Trophoblast cell (in vitro differentiated cells and primary cell): Measurements from ENCODE around the gene ALKBH7.
"Not testable (repeated sequence)": the region's sequence is repeated elsewhere in the genome, so short reads cannot be mapped to it uniquely, and the experiment has no call there.

Source experiments
- DNase-seq, 2 donors: peaks; one replicate each; pipeline ENCODE4 v3.0.0-alpha.2; 2016
- H2AFZ ChIP-seq: 2 replicates; pipeline ENCODE4 v1.6.1; 2013; ENCODE audit warnings: low read length, moderate library complexity, mild to moderate bottlenecking; ENCODE audit not compliant: insufficient read depth, poor library complexity
- H2AK5ac ChIP-seq: 2 replicates; pipeline ENCODE4 v1.6.1; 2013; ENCODE audit warnings: mild to moderate bottlenecking, low read length
- H2BK120ac ChIP-seq: 2 replicates; pipeline ENCODE4 v1.6.1; 2013; ENCODE audit warnings: low read length, mild to moderate bottlenecking, moderate library complexity; ENCODE audit not compliant: insufficient read depth, poor library complexity
- H2BK12ac ChIP-seq: 2 replicates; pipeline ENCODE4 v1.6.1; 2013; ENCODE audit warnings: mild to moderate bottlenecking, low read length, moderate library complexity
- H2BK5ac ChIP-seq: 2 replicates; pipeline ENCODE4 v1.6.1; 2013; ENCODE audit warnings: low read length, low read depth, moderate library complexity, mild to moderate bottlenecking; ENCODE audit not compliant: poor library complexity
- H3K14ac ChIP-seq: 2 replicates; pipeline ENCODE4 v1.6.1; 2013; ENCODE audit warnings: mild to moderate bottlenecking, low read length
- H3K18ac ChIP-seq: 2 replicates; pipeline ENCODE4 v1.6.1; 2013; ENCODE audit warnings: mild to moderate bottlenecking, low read length
- H3K23ac ChIP-seq: 2 replicates; pipeline ENCODE4 v1.6.1; 2013; ENCODE audit warnings: low read length
- H3K27ac ChIP-seq: 2 replicates; pipeline ENCODE4 v1.5.1; 2013; ENCODE audit warnings: low read depth, mild to moderate bottlenecking, inconsistent platforms, low read length, moderate library complexity
- H3K27me3 ChIP-seq: 2 replicates; pipeline ENCODE4 v1.6.1; 2013; ENCODE audit warnings: inconsistent platforms, mild to moderate bottlenecking, low read length, moderate library complexity; ENCODE audit not compliant: insufficient read depth
- H3K36me3 ChIP-seq, 2 experiments: 1 replicate in 1 of 2; 2 replicates in 1 of 2; pipeline ENCODE4 v1.6.1; 2013; ENCODE audit warnings: low read length in 2 of 2, mild to moderate bottlenecking in 2 of 2, moderate library complexity in 1 of 2; ENCODE audit not compliant: insufficient read depth in 2 of 2, control insufficient read depth in 1 of 2
- H3K4ac ChIP-seq: 2 replicates; pipeline ENCODE4 v1.6.1; 2013; ENCODE audit warnings: low read depth, mild to moderate bottlenecking, low read length, moderate library complexity
- H3K4me1 ChIP-seq, 2 experiments: 1 replicate in 1 of 2; 2 replicates in 1 of 2; pipeline ENCODE4 v1.6.1; 2013; ENCODE audit warnings: low read length in 2 of 2, mild to moderate bottlenecking in 2 of 2, moderate library complexity in 1 of 2; ENCODE audit not compliant: insufficient read depth in 2 of 2, control insufficient read depth in 1 of 2
- H3K4me2 ChIP-seq: 2 replicates; pipeline ENCODE4 v1.6.1; 2013; ENCODE audit warnings: inconsistent platforms, mild to moderate bottlenecking, low read length, moderate library complexity
- H3K4me3 ChIP-seq: 2 replicates; pipeline ENCODE4 v1.5.1; 2013; ENCODE audit warnings: mild to moderate bottlenecking, low read depth, low read length, inconsistent platforms
- H3K79me1 ChIP-seq: one replicate; pipeline ENCODE4 v1.6.1; 2013; ENCODE audit warnings: low read length
- H3K79me2 ChIP-seq: 2 replicates; pipeline ENCODE4 v1.6.1; 2013; ENCODE audit warnings: low read length, mild to moderate bottlenecking; ENCODE audit not compliant: control insufficient read depth, insufficient read depth, poor library complexity
- H3K9ac ChIP-seq: 2 replicates; pipeline ENCODE4 v1.6.1; 2013; ENCODE audit warnings: mild to moderate bottlenecking, low read length
- H3K9me3 ChIP-seq: 2 replicates; pipeline ENCODE4 v1.6.1; 2013; ENCODE audit warnings: low read depth, mild to moderate bottlenecking, control low read depth, inconsistent platforms, low read length; ENCODE audit not compliant: insufficient read depth
- H4K12ac ChIP-seq: 2 replicates; pipeline ENCODE4 v1.6.1; 2013; ENCODE audit warnings: low read depth, mild to moderate bottlenecking, low read length, moderate library complexity
- H4K8ac ChIP-seq: 2 replicates; pipeline ENCODE4 v1.6.1; 2013; ENCODE audit warnings: low read depth, mild to moderate bottlenecking, low read length, moderate library complexity
- H4K91ac ChIP-seq: one replicate; pipeline ENCODE4 v1.6.1; 2013; ENCODE audit warnings: low read depth, mild to moderate bottlenecking, low read length, moderate library complexity
- WGBS: extraction: QIAGEN DNeasy Blood & Tissue Kit; methylation state at CpG from one replicate; pipeline ENCODE4 v1.1.7; 2013; ENCODE audit warnings: missing lambda C conversion rate; ENCODE audit not compliant: insufficient read length, insufficient coverage; ENCODE audit errors: extremely low coverage; 5-methylcytosine and 5-hydroxymethylcytosine counted together

Gene ALKBH7

GRCh38 chr19:6393983-6394412, 21.4 kb downstream of the ALKBH7 start:
- H3K14ac ChIP-seq, result peak overlapping the region; percentile 70
- no peaks in the 10 kb centered on the region for H3K9me3 ChIP-seq
- H3K27ac ChIP-seq, result peak overlapping the region; percentile 82
- H3K4me2 ChIP-seq, result peak overlapping the region; percentile 85
- peak in 1 of 2 donors; percentile 56 for DNase-seq
- H2BK12ac ChIP-seq, result peak overlapping the region; percentile 62
- peak overlapping the region; percentile 32 for H3K9ac ChIP-seq
- peak overlapping the region; percentile 85 for H3K4me3 ChIP-seq
- peak overlapping the region; percentile 43 for H2AK5ac ChIP-seq
- H3K27me3 ChIP-seq, result no peaks in the 10 kb centered on the region
- peak overlapping the region; percentile 91 for H2BK120ac ChIP-seq
- peak overlapping the region; percentile 89 for H3K18ac ChIP-seq
- peak overlapping the region; percentile 96 for H4K8ac ChIP-seq
- peak overlapping the region; percentile 85 for H4K12ac ChIP-seq
- H3K23ac ChIP-seq, result no peak overlapping the region
- H3K4ac ChIP-seq, result peak overlapping the region; percentile 73
- H3K79me2 ChIP-seq, result peaks cover 15% of the 10 kb centered on the region
- H3K79me1 ChIP-seq, result peaks cover 17% of the 10 kb centered on the region
- peak overlapping the region; percentile 82 for H2AFZ ChIP-seq
- peak overlapping the region; percentile 88 for H4K91ac ChIP-seq
- WGBS, result no CpG with 5 or more reads among the region's 14 CpGs
- H3K4me1 ChIP-seq, result peaks cover 10 to 12% of the 10 kb centered on the region in 2 experiments
- H3K36me3 ChIP-seq, result peaks cover 15 to 16% of the 10 kb centered on the region in 2 experiments
- peak overlapping the region; percentile 68 for H2BK5ac ChIP-seq

- no peak overlapping the region for H2AK5ac ChIP-seq
- no peaks in the 10 kb centered on the region for H3K9me3 ChIP-seq
- H4K8ac ChIP-seq, result no peak overlapping the region
- no peak overlapping the region for H2BK5ac ChIP-seq
- H3K79me2 ChIP-seq, result peaks cover 15% of the 10 kb centered on the region
- DNase-seq, result no peak
- peaks cover 10% of the 10 kb centered on the region in 2 experiments for H3K36me3 ChIP-seq
- no peak overlapping the region for H3K4me2 ChIP-seq
- no CpG with 5 or more reads among the region's 3 CpGs for WGBS
- H4K91ac ChIP-seq, result no peak overlapping the region
- peak overlapping the region; percentile 54 for H3K23ac ChIP-seq
- H3K18ac ChIP-seq, result no peak overlapping the region
- no peak overlapping the region for H2BK120ac ChIP-seq
- no peak overlapping the region for H3K27ac ChIP-seq
- H3K79me1 ChIP-seq, result peaks cover 17% of the 10 kb centered on the region
- peaks cover 10 to 12% of the 10 kb centered on the region in 2 experiments for H3K4me1 ChIP-seq
- H3K9ac ChIP-seq, result no peak overlapping the region
- H4K12ac ChIP-seq, result no peak overlapping the region
- no peak overlapping the region for H2AFZ ChIP-seq
- H3K4me3 ChIP-seq, result no peak overlapping the region
- no peak overlapping the region for H2BK12ac ChIP-seq
- no peaks in the 10 kb centered on the region for H3K27me3 ChIP-seq
- H3K14ac ChIP-seq, result no peak overlapping the region
- H3K4ac ChIP-seq, result no peak overlapping the region
These were observed 22.2 kb downstream of the ALKBH7 start for GRCh38 chr19:6394831-6395230.

- H3K4me2 ChIP-seq, result no peak overlapping the region
- no peaks in the 10 kb centered on the region for H3K9me3 ChIP-seq
- DNase-seq, result no peak
- H3K4me1 ChIP-seq, result peaks cover 10 to 12% of the 10 kb centered on the region in 2 experiments
- no peak overlapping the region for H3K9ac ChIP-seq
- no peak overlapping the region for H2AFZ ChIP-seq
- H3K18ac ChIP-seq, result no peak overlapping the region
- no peak overlapping the region for H3K4me3 ChIP-seq
- H4K8ac ChIP-seq, result no peak overlapping the region
- peaks cover 17% of the 10 kb centered on the region for H3K79me1 ChIP-seq
- WGBS, result no CpG with 5 or more reads among the region's 12 CpGs
- H4K91ac ChIP-seq, result no peak overlapping the region
- no peak overlapping the region for H3K27ac ChIP-seq
- no peak overlapping the region for H2AK5ac ChIP-seq
- H3K23ac ChIP-seq, result no peak overlapping the region
- no peak overlapping the region for H2BK120ac ChIP-seq
- no peak overlapping the region for H2BK5ac ChIP-seq
- H3K27me3 ChIP-seq, result no peaks in the 10 kb centered on the region
- H3K14ac ChIP-seq, result no peak overlapping the region
- peaks cover 15% of the 10 kb centered on the region for H3K79me2 ChIP-seq
- H4K12ac ChIP-seq, result no peak overlapping the region
- H3K36me3 ChIP-seq, result peaks cover 4 to 5% of the 10 kb centered on the region in 2 experiments
- no peak overlapping the region for H3K4ac ChIP-seq
- H2BK12ac ChIP-seq, result no peak overlapping the region
These were observed 23.7 kb downstream of the ALKBH7 start for GRCh38 chr19:6396305-6396704.

- H3K36me3 ChIP-seq, H4K91ac ChIP-seq, H4K8ac ChIP-seq, H2BK5ac ChIP-seq, H3K23ac ChIP-seq, H3K4me2 ChIP-seq, H3K79me1 ChIP-seq, H3K9me3 ChIP-seq, H3K14ac ChIP-seq, H2BK12ac ChIP-seq, H3K4ac ChIP-seq, DNase-seq, H3K4me1 ChIP-seq, H3K18ac ChIP-seq, H4K12ac ChIP-seq, H2AK5ac ChIP-seq, H3K4me3 ChIP-seq, H3K9ac ChIP-seq, H2AFZ ChIP-seq, H3K79me2 ChIP-seq, H3K27me3 ChIP-seq, H3K27ac ChIP-seq, H2BK120ac ChIP-seq: not testable (repeated sequence)
- no CpG with 5 or more reads among the region's 23 CpGs for WGBS
These were observed 27.7 kb downstream of the ALKBH7 start for GRCh38 chr19:6400062-6400944.
